RWPE2 (cell line): ENCODE results near the gene PSMD4.

Experiments used
- ATAC-seq: fragments of 200-7000 bp; cut with Tn5 transposase; 3 replicates; pipeline ENCODE4 v1.9.1; 2021; ENCODE audit warnings: low read depth
- DNase-seq: peaks from one replicate; pipeline ENCODE4 v3.0.0-alpha.2; 2020; ENCODE audit warnings: low spot score
- H3K27ac ChIP-seq: fragments of 450-650 bp; 2 replicates; pipeline ENCODE4 v1.5.1; 2017; ENCODE audit warnings: mild to moderate bottlenecking; ENCODE audit not compliant: poor library complexity, severe bottlenecking
- H3K27me3 ChIP-seq: fragments of 250-450 bp; sonication (Bioruptor Pico); 2 replicates; pipeline ENCODE4 v1.5.1; 2021; ENCODE audit warnings: mild to moderate bottlenecking, moderate library complexity; ENCODE audit not compliant: insufficient read depth, poor library complexity, severe bottlenecking
- H3K36me3 ChIP-seq: fragments of 250-450 bp; sonication (Bioruptor Pico); 2 replicates; pipeline ENCODE4 v1.5.1; 2020; ENCODE audit warnings: low read depth, mild to moderate bottlenecking, moderate library complexity
- H3K4me1 ChIP-seq: fragments of 250-450 bp; sonication (Bioruptor Pico); 2 replicates; pipeline ENCODE4 v1.5.1; 2021; ENCODE audit warnings: mild to moderate bottlenecking, moderate library complexity; ENCODE audit not compliant: insufficient read depth, poor library complexity, severe bottlenecking
- H3K4me3 ChIP-seq: fragments of 250-450 bp; sonication (Bioruptor Pico); 2 replicates; pipeline ENCODE4 v1.5.1; 2021; ENCODE audit warnings: mild to moderate bottlenecking, moderate library complexity; ENCODE audit not compliant: severe bottlenecking
- H3K9me3 ChIP-seq: fragments of 250-450 bp; sonication (Bioruptor Pico); 2 replicates; pipeline ENCODE4 v1.5.1; 2021; ENCODE audit warnings: mild to moderate bottlenecking, moderate library complexity; ENCODE audit not compliant: severe bottlenecking
- TF ChIP-seq, protein P1 (sequence below): fragments of 450-650 bp; IDR thresholded peaks from one replicate; pipeline ENCODE4 v1.5.1; 2017; ENCODE audit warnings: mild to moderate bottlenecking, moderate library complexity; ENCODE audit not compliant: poor library complexity, severe bottlenecking

The PSMD4 gene

GRCh38 chr1:151290709-151291303 lies 36.3 kb downstream of the PSMD4 start:
- Histone ChIP-seq H3K9me3 (no peaks in the 10 kb centered on the region), H3K36me3 (peaks cover 81% of the 10 kb centered on the region), H3K27me3 (no peaks in the 10 kb centered on the region), H3K4me3 (no peak overlapping the region), H3K4me1 (no peaks in the 10 kb centered on the region), H3K27ac (no peak overlapping the region)
- ATAC-seq (no peak), DNase-seq (no peak)
- TF ChIP-seq, protein P1, sequence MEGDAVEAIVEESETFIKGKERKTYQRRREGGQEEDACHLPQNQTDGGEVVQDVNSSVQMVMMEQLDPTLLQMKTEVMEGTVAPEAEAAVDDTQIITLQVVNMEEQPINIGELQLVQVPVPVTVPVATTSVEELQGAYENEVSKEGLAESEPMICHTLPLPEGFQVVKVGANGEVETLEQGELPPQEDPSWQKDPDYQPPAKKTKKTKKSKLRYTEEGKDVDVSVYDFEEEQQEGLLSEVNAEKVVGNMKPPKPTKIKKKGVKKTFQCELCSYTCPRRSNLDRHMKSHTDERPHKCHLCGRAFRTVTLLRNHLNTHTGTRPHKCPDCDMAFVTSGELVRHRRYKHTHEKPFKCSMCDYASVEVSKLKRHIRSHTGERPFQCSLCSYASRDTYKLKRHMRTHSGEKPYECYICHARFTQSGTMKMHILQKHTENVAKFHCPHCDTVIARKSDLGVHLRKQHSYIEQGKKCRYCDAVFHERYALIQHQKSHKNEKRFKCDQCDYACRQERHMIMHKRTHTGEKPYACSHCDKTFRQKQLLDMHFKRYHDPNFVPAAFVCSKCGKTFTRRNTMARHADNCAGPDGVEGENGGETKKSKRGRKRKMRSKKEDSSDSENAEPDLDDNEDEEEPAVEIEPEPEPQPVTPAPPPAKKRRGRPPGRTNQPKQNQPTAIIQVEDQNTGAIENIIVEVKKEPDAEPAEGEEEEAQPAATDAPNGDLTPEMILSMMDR = no peak

DNA sequence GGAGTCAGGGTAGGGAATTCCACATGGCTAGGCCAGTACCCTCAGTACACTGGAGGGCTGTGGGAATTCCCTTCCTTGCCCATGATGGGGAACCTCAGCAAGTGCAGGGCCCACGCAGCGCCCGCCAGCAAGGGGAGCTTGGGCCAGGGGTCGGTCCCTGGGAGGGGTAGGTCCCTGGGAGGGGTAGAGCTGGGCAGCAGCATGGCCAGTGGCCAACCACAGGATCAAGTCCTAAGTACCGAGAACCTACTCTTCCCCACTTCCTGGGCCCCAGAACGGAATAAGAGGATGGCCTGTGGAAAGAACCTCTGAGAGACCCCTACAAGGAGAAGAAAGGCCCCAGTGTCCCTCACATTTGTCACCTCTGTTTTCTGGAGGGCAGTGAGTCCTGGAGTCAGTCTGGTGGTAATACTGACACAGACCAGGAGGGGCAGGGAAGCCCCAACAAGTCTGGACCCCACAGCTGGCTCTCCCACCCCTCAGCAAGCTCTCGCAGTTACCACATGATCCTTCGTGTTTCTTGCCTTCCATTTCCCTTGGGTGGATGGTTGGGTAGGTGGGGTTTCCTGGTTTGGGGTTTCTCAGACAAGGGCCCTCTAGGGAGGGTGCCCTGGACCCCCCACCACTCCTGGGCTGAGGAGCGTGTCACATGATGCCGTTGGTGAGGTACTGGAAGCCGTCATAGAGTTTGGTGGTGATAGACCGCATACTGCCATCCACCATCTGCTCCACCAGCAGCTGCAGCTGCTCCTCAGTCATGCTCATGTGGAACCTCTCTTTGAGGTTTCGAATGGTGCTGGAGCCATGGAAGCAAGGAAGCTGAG lies 37.9 kb downstream of the PSMD4 start:
- TF ChIP-seq, protein P1 = no peak
- H3K9me3 ChIP-seq = no peaks in the 10 kb centered on the region
- H3K4me1 ChIP-seq = no peaks in the 10 kb centered on the region
- H3K27me3 ChIP-seq = no peaks in the 10 kb centered on the region
- ATAC-seq = no peak
- no peak overlapping the region for H3K4me3 ChIP-seq
- no peak for DNase-seq
- H3K27ac ChIP-seq = no peak overlapping the region
- peaks cover 89% of the 10 kb centered on the region for H3K36me3 ChIP-seq

DNA sequence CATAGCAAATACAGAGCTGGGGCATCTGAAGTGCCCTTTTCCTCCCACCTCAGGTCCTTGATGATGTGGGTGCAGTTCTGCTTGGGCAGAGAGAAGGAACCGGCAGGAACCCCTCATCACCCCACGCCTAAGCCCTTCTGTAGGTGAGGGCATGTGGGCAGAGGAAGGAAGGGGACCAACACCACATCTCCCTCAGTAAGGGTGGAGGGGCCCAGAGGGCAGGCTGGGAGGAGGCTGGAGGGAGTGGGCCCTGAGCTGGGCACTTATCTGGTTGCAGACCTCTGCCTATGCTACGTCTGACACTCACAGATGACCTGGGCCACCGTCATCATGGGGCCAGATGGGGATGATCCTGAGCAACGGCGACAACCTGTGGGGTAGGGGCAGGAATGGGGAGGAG lies 38.6 kb downstream of the PSMD4 start:
- Histone ChIP-seq H3K36me3 (peaks cover 89% of the 10 kb centered on the region), H3K4me3 (no peak overlapping the region), H3K4me1 (no peaks in the 10 kb centered on the region), H3K9me3 (no peaks in the 10 kb centered on the region), H3K27ac (no peak overlapping the region), H3K27me3 (no peaks in the 10 kb centered on the region)
- ATAC-seq = no peak; the same call in 2 of the 3 replicates
- no peak for DNase-seq
- TF ChIP-seq, protein P1 = no peak

- Histone ChIP-seq H3K27ac (no peak overlapping the region), H3K27me3 (no peaks in the 10 kb centered on the region), H3K4me1 (no peaks in the 10 kb centered on the region), H3K36me3 (peaks cover 89% of the 10 kb centered on the region), H3K4me3 (no peak overlapping the region), H3K9me3 (no peaks in the 10 kb centered on the region)
- TF ChIP-seq, protein P1 = no peak
- DNase-seq (no peak), ATAC-seq (no peak)
Measured at GRCh38 chr1:151294742-151295462, 40.4 kb downstream of the PSMD4 start.
